Caco-2 (cell line): ENCODE results near the gene THBS2. TPM values are rescaled to one million over a fixed set of nuclear protein-coding genes. Genes with fewer than 3 reads are reported as not detected.

ENCODE experiments used
- BruUV-seq: library from RNA; stranded (reverse); fragments of 400-500 nt; replicated peaks from 2 replicates; lab custom pipeline; 2021; lab: Mats Ljungman, UMichigan
- CTCF ChIA-PET: fragments of 300-600 bp; sonication (Branson Sonifier 250); formaldehyde crosslinking; loops from one replicate; lab custom pipeline; 2022; ENCODE audit warnings: antibody characterized with exemption; lab: Charles Lee
- POLR2A ChIA-PET: fragments of 300-600 bp; sonication (Branson Sonifier 250); formaldehyde crosslinking; loops from one replicate; lab custom pipeline; 2022; ENCODE audit warnings: antibody characterized with exemption; lab: Charles Lee
- DNase-seq, 2 experiments: peaks; one replicate each; pipeline versions ENCODE4 v3.0.0 to v3.0.0-alpha.2; 2020 to 2022
- H3K27me3 ChIP-seq: replicated peaks from 2 replicates; pipeline ENCODE4 v1.6.0; 2011; ENCODE audit warnings: low read length; ENCODE audit not compliant: control insufficient read depth, insufficient read depth
- H3K36me3 ChIP-seq: 2 replicates; pipeline ENCODE4 v1.5.1; 2011; ENCODE audit warnings: low read length; ENCODE audit not compliant: control insufficient read depth, insufficient read depth
- H3K4me1 ChIP-seq: fragments of 250-450 bp; sonication (Bioruptor Pico); 2 replicates; pipeline ENCODE4 v1.5.1; 2020; ENCODE audit warnings: mild to moderate bottlenecking
- H3K4me3 ChIP-seq: 2 replicates; pipeline ENCODE4 v1.5.1; 2011; ENCODE audit warnings: low read depth, mild to moderate bottlenecking, control low read depth, low read length
- H3K9me3 ChIP-seq: fragments of 250-450 bp; sonication (Bioruptor Pico); 2 replicates; pipeline ENCODE4 v1.5.1; 2020; ENCODE audit warnings: mild to moderate bottlenecking, moderate library complexity
- H3K27ac Mint-ChIP-seq: one replicate; pipeline ENCODE4 v1.8.0; 2022; ENCODE audit warnings: mixed read lengths; ENCODE audit not compliant: unreplicated experiment
- H3K27me3 Mint-ChIP-seq: one replicate; pipeline ENCODE4 v1.8.0; 2022; ENCODE audit warnings: mixed read lengths; ENCODE audit not compliant: insufficient read depth, unreplicated experiment
- H3K36me3 Mint-ChIP-seq: one replicate; pipeline ENCODE4 v1.8.0; 2022; ENCODE audit warnings: mild to moderate bottlenecking, mixed read lengths; ENCODE audit not compliant: insufficient read depth, unreplicated experiment
- H3K4me1 Mint-ChIP-seq: one replicate; pipeline ENCODE4 v1.8.0; 2022; ENCODE audit warnings: low read depth, mixed read lengths; ENCODE audit not compliant: unreplicated experiment
- H3K4me3 Mint-ChIP-seq: one replicate; pipeline ENCODE4 v1.8.0; 2022; ENCODE audit warnings: mild to moderate bottlenecking, moderate library complexity, mixed read lengths; ENCODE audit not compliant: unreplicated experiment
- H3K9me3 Mint-ChIP-seq: one replicate; pipeline ENCODE4 v1.8.0; 2022; ENCODE audit warnings: mixed read lengths; ENCODE audit not compliant: unreplicated experiment
- intact Hi-C: fragments of 100-400 bp; cut with micrococcal nuclease; formaldehyde crosslinking; loops from one replicate; pipeline ENCODE4 v1.10.0; 2022; ENCODE audit not compliant: unreplicated experiment
- total RNA-seq: library from RNA; stranded (reverse); gene quantifications from 2 replicates; pipeline ENCODE4 v1.2.3, GENCODE V29; 2022
- TF ChIP-seq, protein P1 (sequence below), 2 experiments: fragments of 200-600 bp in 1 of 2; IDR thresholded peaks; 1 replicate in 1 of 2; 2 replicates in 1 of 2; pipeline versions ENCODE4 v1.5.1 to v1.8.0; 2011 to 2022; ENCODE audit warnings: antibody characterized with exemption in 1 of 2, control low read depth in 1 of 2, inconsistent platforms in 1 of 2, low read depth in 1 of 2, low read length in 1 of 2, mild to moderate bottlenecking in 1 of 2, moderate library complexity in 1 of 2; ENCODE audit not compliant: insufficient read depth in 1 of 2, severe bottlenecking in 1 of 2, unreplicated experiment in 1 of 2

THBS2 gene
- total RNA-seq, 1 experiment from 2014 or later = 0.07 TPM

- H3K9me3 Mint-ChIP-seq = peaks cover 9% of the 10 kb centered on the region
- H3K4me1 Mint-ChIP-seq = no peaks in the 10 kb centered on the region
These were observed 28.5 kb downstream of the THBS2 start for GRCh38 chr6:169225131-169225576.

GRCh38 chr6:169224716-169225115 is 28.9 kb downstream of the THBS2 start:
- Histone ChIP-seq H3K4me3 (no peak overlapping the region), H3K9me3 (no peaks in the 10 kb centered on the region), H3K36me3 (no peaks in the 10 kb centered on the region), H3K27me3 (no peaks in the 10 kb centered on the region), H3K4me1 (no peaks in the 10 kb centered on the region)
- H3K4me1 Mint-ChIP-seq = no peaks in the 10 kb centered on the region
- POLR2A ChIA-PET = no interaction called here
- no peaks in the 10 kb centered on the region for H3K27me3 Mint-ChIP-seq
- no peak overlapping the region for H3K4me3 Mint-ChIP-seq
- H3K27ac Mint-ChIP-seq = no peak overlapping the region
- TF ChIP-seq, protein P1, sequence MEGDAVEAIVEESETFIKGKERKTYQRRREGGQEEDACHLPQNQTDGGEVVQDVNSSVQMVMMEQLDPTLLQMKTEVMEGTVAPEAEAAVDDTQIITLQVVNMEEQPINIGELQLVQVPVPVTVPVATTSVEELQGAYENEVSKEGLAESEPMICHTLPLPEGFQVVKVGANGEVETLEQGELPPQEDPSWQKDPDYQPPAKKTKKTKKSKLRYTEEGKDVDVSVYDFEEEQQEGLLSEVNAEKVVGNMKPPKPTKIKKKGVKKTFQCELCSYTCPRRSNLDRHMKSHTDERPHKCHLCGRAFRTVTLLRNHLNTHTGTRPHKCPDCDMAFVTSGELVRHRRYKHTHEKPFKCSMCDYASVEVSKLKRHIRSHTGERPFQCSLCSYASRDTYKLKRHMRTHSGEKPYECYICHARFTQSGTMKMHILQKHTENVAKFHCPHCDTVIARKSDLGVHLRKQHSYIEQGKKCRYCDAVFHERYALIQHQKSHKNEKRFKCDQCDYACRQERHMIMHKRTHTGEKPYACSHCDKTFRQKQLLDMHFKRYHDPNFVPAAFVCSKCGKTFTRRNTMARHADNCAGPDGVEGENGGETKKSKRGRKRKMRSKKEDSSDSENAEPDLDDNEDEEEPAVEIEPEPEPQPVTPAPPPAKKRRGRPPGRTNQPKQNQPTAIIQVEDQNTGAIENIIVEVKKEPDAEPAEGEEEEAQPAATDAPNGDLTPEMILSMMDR (IDR thresholded peaks at IDR 0.05; ENCODE audit: insufficient read depth in 1 of 2, low read depth in 1 of 2, low read length in 1 of 2, severe bottlenecking in 1 of 2, unreplicated experiment in 1 of 2) = no peak
- BruUV-seq = no TSS peak
- CTCF ChIA-PET = no interaction called here
- no peak for DNase-seq
- peaks cover 9% of the 10 kb centered on the region for H3K9me3 Mint-ChIP-seq
- intact Hi-C loops = no loop called here
- H3K36me3 Mint-ChIP-seq = no peaks in the 10 kb centered on the region

More at GRCh38 chr6:169225131-169225576, 28.5 kb downstream of the THBS2 start:
- Mint-ChIP-seq H3K36me3 (no peaks in the 10 kb centered on the region), H3K27me3 (no peaks in the 10 kb centered on the region), H3K27ac (no peak overlapping the region), H3K4me3 (no peak overlapping the region)
- CTCF ChIA-PET = no interaction called here
- POLR2A ChIA-PET = no interaction called here
- no peaks in the 10 kb centered on the region for H3K27me3 ChIP-seq
- no TSS peak for BruUV-seq
- no peaks in the 10 kb centered on the region for H3K4me1 ChIP-seq
- H3K36me3 ChIP-seq = no peaks in the 10 kb centered on the region
- TF ChIP-seq, protein P1 (IDR thresholded peaks at IDR 0.05; ENCODE audit: insufficient read depth in 1 of 2, low read depth in 1 of 2, low read length in 1 of 2, severe bottlenecking in 1 of 2, unreplicated experiment in 1 of 2) = no peak
- no peaks in the 10 kb centered on the region for H3K9me3 ChIP-seq
- no peak overlapping the region for H3K4me3 ChIP-seq
- intact Hi-C loops = no loop called here
- DNase-seq = no peak

- Mint-ChIP-seq H3K27me3 (no peaks in the 10 kb centered on the region), H3K27ac (no peak overlapping the region), H3K4me1 (no peaks in the 10 kb centered on the region), H3K36me3 (no peaks in the 10 kb centered on the region), H3K4me3 (no peak overlapping the region), H3K9me3 (peaks cover 11% of the 10 kb centered on the region)
- POLR2A ChIA-PET = no interaction called here
- BruUV-seq = no TSS peak
- Histone ChIP-seq H3K4me1 (no peaks in the 10 kb centered on the region), H3K9me3 (no peaks in the 10 kb centered on the region), H3K36me3 (no peaks in the 10 kb centered on the region), H3K27me3 (no peaks in the 10 kb centered on the region), H3K4me3 (no peak overlapping the region)
- no peak for DNase-seq
- TF ChIP-seq, protein P1 (IDR thresholded peaks at IDR 0.05; ENCODE audit: insufficient read depth in 1 of 2, low read depth in 1 of 2, low read length in 1 of 2, severe bottlenecking in 1 of 2, unreplicated experiment in 1 of 2) = no peak
- CTCF ChIA-PET = no interaction called here
- intact Hi-C loops = no loop called here
These were observed 29.4 kb downstream of the THBS2 start for GRCh38 chr6:169224185-169224695.
